Activated B cell treated with CpG ODN at 0.5 μM for 24 hours (primary cell): Measurements from ENCODE around the gene SEMA6A. TPM values are rescaled to one million over a fixed set of nuclear protein-coding genes. Genes with fewer than 3 reads are reported as not detected.

ENCODE experiments used
- ATAC-seq: fragments of 200-7000 bp; cut with Tn5 transposase; one replicate; pipeline ENCODE4 v1.10.0; 2021; ENCODE audit warnings: low read depth, mild to moderate bottlenecking, moderate library complexity
- CTCF ChIA-PET: fragments of 350-600 bp; sonication (Branson Sonifier 250); formaldehyde crosslinking; loops from one replicate; lab custom pipeline; 2021; ENCODE audit warnings: antibody characterized with exemption; lab: Charles Lee
- POLR2A ChIA-PET: fragments of 350-600 bp; sonication (Branson Sonifier 250); formaldehyde crosslinking; loops from one replicate; lab custom pipeline; 2021; ENCODE audit warnings: antibody characterized with exemption; lab: Charles Lee
- DNase-seq: peaks from one replicate; pipeline ENCODE4 v3.0.0; 2022
- H3K27ac Mint-ChIP-seq: one replicate; pipeline ENCODE4 v1.8.0; 2020; ENCODE audit warnings: mixed read lengths
- H3K27me3 Mint-ChIP-seq: one replicate; pipeline ENCODE4 v1.8.0; 2021; ENCODE audit warnings: mixed read lengths
- H3K36me3 Mint-ChIP-seq: one replicate; pipeline ENCODE4 v1.8.0; 2021; ENCODE audit warnings: low read depth, mixed read lengths
- H3K4me1 Mint-ChIP-seq: one replicate; pipeline ENCODE4 v1.8.0; 2021; ENCODE audit warnings: mixed read lengths
- H3K4me3 Mint-ChIP-seq: one replicate; pipeline ENCODE4 v1.8.0; 2020; ENCODE audit warnings: mild to moderate bottlenecking, mixed read lengths
- H3K9me3 Mint-ChIP-seq: one replicate; pipeline ENCODE4 v1.8.0; 2020; ENCODE audit warnings: mixed read lengths
- CTCF ChIP-seq: fragments of 200-600 bp; IDR thresholded peaks from one replicate; pipeline ENCODE4 v1.8.0; 2022; ENCODE audit warnings: antibody characterized with exemption, mild to moderate bottlenecking
- intact Hi-C: fragments of 100-400 bp; cut with micrococcal nuclease; formaldehyde crosslinking; loops from one replicate; pipeline ENCODE4 v1.15.1; 2024
- total RNA-seq: library from RNA; stranded (reverse); gene quantifications from 2 replicates; pipeline ENCODE4 v1.2.3, GENCODE V29; 2022

SEMA6A gene
- total RNA-seq, 1 donor from 2014 or later = 0.20 TPM

- ATAC-seq (no peak), DNase-seq (no peak)
- CTCF ChIA-PET = no interaction called here
- POLR2A ChIA-PET = no interaction called here
- H3K4me3 Mint-ChIP-seq = no peak overlapping the region
- peaks cover 3% of the 10 kb centered on the region for H3K9me3 Mint-ChIP-seq
- no peaks in the 10 kb centered on the region for H3K27me3 Mint-ChIP-seq
- H3K27ac Mint-ChIP-seq = no peak overlapping the region
- H3K4me1 Mint-ChIP-seq = no peaks in the 10 kb centered on the region
- H3K36me3 Mint-ChIP-seq = peaks cover 4% of the 10 kb centered on the region
- intact Hi-C loops = no loop called here
- TF ChIP-seq CTCF = no peak
Measured at GRCh38 chr5:116508835-116509234, 65.8 kb downstream of the SEMA6A start.

- Mint-ChIP-seq H3K9me3 (no peaks in the 10 kb centered on the region), H3K27me3 (no peaks in the 10 kb centered on the region), H3K27ac (no peak overlapping the region), H3K36me3 (peaks cover 2% of the 10 kb centered on the region), H3K4me1 (no peaks in the 10 kb centered on the region), H3K4me3 (no peak overlapping the region)
- ATAC-seq = no peak
- POLR2A ChIA-PET = no interaction called here
- no peak for DNase-seq
- CTCF ChIA-PET = no interaction called here
- no peak for TF ChIP-seq CTCF
- intact Hi-C loops = no loop called here
Measured at GRCh38 chr5:116507941-116508655, 66.5 kb downstream of the SEMA6A start.

- ATAC-seq = no peak
- intact Hi-C loops = no loop called here
- H3K4me1 Mint-ChIP-seq = no peaks in the 10 kb centered on the region
Measured at GRCh38 chr5:116507051-116507537, 67.5 kb downstream of the SEMA6A start.

GRCh38 chr5:116506488-116506887 is 68.1 kb downstream of the SEMA6A start:
- CTCF ChIA-PET = no interaction called here
- no peak for TF ChIP-seq CTCF
- H3K4me1 Mint-ChIP-seq = no peaks in the 10 kb centered on the region

More at GRCh38 chr5:116507051-116507537, 67.5 kb downstream of the SEMA6A start:
- H3K36me3 Mint-ChIP-seq = peaks cover 2% of the 10 kb centered on the region
- no peak for DNase-seq
- H3K27me3 Mint-ChIP-seq = no peaks in the 10 kb centered on the region
- H3K4me3 Mint-ChIP-seq = no peak overlapping the region
- no peaks in the 10 kb centered on the region for H3K9me3 Mint-ChIP-seq
- ChIA-PET CTCF (no interaction called here), POLR2A (no interaction called here)
- no peak for TF ChIP-seq CTCF
- no peak overlapping the region for H3K27ac Mint-ChIP-seq

GRCh38 chr5:116504593-116505166 is 69.9 kb downstream of the SEMA6A start:
- no peak for TF ChIP-seq CTCF
- ATAC-seq (no peak), DNase-seq (no peak)
- no peaks in the 10 kb centered on the region for H3K27me3 Mint-ChIP-seq
- intact Hi-C loops = no loop called here
- H3K9me3 Mint-ChIP-seq = no peaks in the 10 kb centered on the region
- no peak overlapping the region for H3K27ac Mint-ChIP-seq
- ChIA-PET CTCF (no interaction called here), POLR2A (no interaction called here)
- H3K4me3 Mint-ChIP-seq = no peak overlapping the region
- no peaks in the 10 kb centered on the region for H3K4me1 Mint-ChIP-seq
- H3K36me3 Mint-ChIP-seq = peaks cover 2% of the 10 kb centered on the region

More at GRCh38 chr5:116506488-116506887, 68.1 kb downstream of the SEMA6A start:
- no peak overlapping the region for H3K4me3 Mint-ChIP-seq
- no peaks in the 10 kb centered on the region for H3K27me3 Mint-ChIP-seq
- no peak for DNase-seq
- ATAC-seq = no peak
- H3K27ac Mint-ChIP-seq = no peak overlapping the region
- intact Hi-C loops = no loop called here
- no peaks in the 10 kb centered on the region for H3K9me3 Mint-ChIP-seq
- POLR2A ChIA-PET = no interaction called here
- H3K36me3 Mint-ChIP-seq = peaks cover 2% of the 10 kb centered on the region
